GM08714 (cell line): Measurements from ENCODE around the gene SP1.
"Not testable (repeated sequence)": the region's sequence is repeated elsewhere in the genome, so short reads cannot be mapped to it uniquely, and the experiment has no call there.

Source experiments
- H3K4me3 ChIP-seq: fragments of 200-500 bp; sonication (Bioruptor generic); 2 replicates; pipeline ENCODE4 v1.5.1; 2014; ENCODE audit warnings: mild to moderate bottlenecking, low read length, inconsistent platforms
- ZNF274 ChIP-seq: IDR thresholded peaks from 2 replicates; pipeline ENCODE4 v1.6.1; 2012; ENCODE audit warnings: mild to moderate bottlenecking, low read depth, low read length

Gene SP1

GRCh38 chr12:53414756-53415417 lies 34.9 kb downstream of the SP1 start:
- TF ChIP-seq ZNF274: no peak
- H3K4me3 ChIP-seq: no peak overlapping the region

- H3K4me3 ChIP-seq: not testable (repeated sequence)
Observed at GRCh38 chr12:53415752-53416389, 35.9 kb downstream of the SP1 start.

GRCh38 chr12:53417291-53417816 lies 37.4 kb downstream of the SP1 start:
- H3K4me3 ChIP-seq: not testable (repeated sequence)

GRCh38 chr12:53418221-53418620 lies 38.2 kb downstream of the SP1 start:
- TF ChIP-seq ZNF274: no peak
- no peak overlapping the region; the same call in 1 of the 2 replicates for H3K4me3 ChIP-seq

GRCh38 chr12:53419756-53420155 lies 39.8 kb downstream of the SP1 start:
- no peak overlapping the region for H3K4me3 ChIP-seq
- TF ChIP-seq ZNF274: no peak

- not testable (repeated sequence) for H3K4me3 ChIP-seq
Observed at GRCh38 chr12:53422247-53422646, 42.3 kb downstream of the SP1 start.

- no peak for TF ChIP-seq ZNF274
- H3K4me3 ChIP-seq: no peak within 1 kb of the TSS
Observed at GRCh38 chr12:53423597-53423996, 43.6 kb downstream of the SP1 start, which contains the start of gene AMHR2. Gene AMHR2, plus strand, starts transcription at chr12:53423855. Its CDS starts 80 bp downstream, at chr12:53423935.

- no peak for TF ChIP-seq ZNF274
- H3K4me3 ChIP-seq: no peak overlapping the region
Observed at GRCh38 chr12:53424626-53425514, 44.9 kb downstream of the SP1 start.

GRCh38 chr12:53425515-53426150 lies 45.7 kb downstream of the SP1 start:
- TF ChIP-seq ZNF274: no peak
- no peak overlapping the region for H3K4me3 ChIP-seq

- no peak overlapping the region for H3K4me3 ChIP-seq
- TF ChIP-seq ZNF274: no peak
Observed at GRCh38 chr12:53427905-53428594, 48.1 kb downstream of the SP1 start.

GRCh38 chr12:53428741-53429140 lies 48.8 kb downstream of the SP1 start:
- no peak for TF ChIP-seq ZNF274
- H3K4me3 ChIP-seq: no peak overlapping the region

- H3K4me3 ChIP-seq: no peak overlapping the region
- no peak for TF ChIP-seq ZNF274
Observed at GRCh38 chr12:53430116-53430515, 50.1 kb downstream of the SP1 start.

GRCh38 chr12:53431187-53431586 lies 51.2 kb downstream of the SP1 start:
- no peak overlapping the region for H3K4me3 ChIP-seq
- no peak for TF ChIP-seq ZNF274

- not testable (repeated sequence) for H3K4me3 ChIP-seq
Observed at GRCh38 chr12:53435326-53435725, 55.4 kb downstream of the SP1 start.

GRCh38 chr12:53439582-53439981 lies 59.6 kb downstream of the SP1 start:
- not testable (repeated sequence) for H3K4me3 ChIP-seq
